Mucosa of rectum (tissue), 2 donors: ENCODE measurements around the gene PNPLA5.

Experiments
- H3K27ac ChIP-seq, 2 donors: one replicate each; pipeline ENCODE4 v1.7.0; 2013; ENCODE audit warnings: inconsistent platforms in 2 of 2, low read depth in 2 of 2, low read length in 2 of 2
- H3K27me3 ChIP-seq, 2 donors: one replicate each; pipeline ENCODE4 v1.7.0; 2013; ENCODE audit warnings: low read length in 2 of 2; ENCODE audit not compliant: control insufficient read depth in 2 of 2, insufficient read depth in 2 of 2
- H3K36me3 ChIP-seq, 2 donors: one replicate each; pipeline ENCODE4 v1.7.0; 2013; ENCODE audit warnings: low read length in 2 of 2; ENCODE audit not compliant: control insufficient read depth in 2 of 2, insufficient read depth in 2 of 2
- H3K4me1 ChIP-seq, 2 donors: one replicate each; pipeline ENCODE4 v1.7.0; 2013; ENCODE audit warnings: low read length in 2 of 2, mild to moderate bottlenecking in 1 of 2; ENCODE audit not compliant: control insufficient read depth in 2 of 2, insufficient read depth in 2 of 2
- H3K4me3 ChIP-seq, 2 donors: one replicate each; pipeline ENCODE4 v1.7.0; 2013; ENCODE audit warnings: low read length in 2 of 2
- H3K9ac ChIP-seq, 2 donors: one replicate each; pipeline ENCODE4 v1.7.0; 2013; ENCODE audit warnings: low read length in 2 of 2, low read depth in 1 of 2, mild to moderate bottlenecking in 1 of 2
- H3K9me3 ChIP-seq, 2 donors: one replicate each; pipeline ENCODE4 v1.7.0; 2013; ENCODE audit warnings: low read length in 2 of 2; ENCODE audit not compliant: control insufficient read depth in 2 of 2
- donor health status: healthy.
- donor health status: Normal muscosa, but diverticular disease.

The PNPLA5 gene

DNA sequence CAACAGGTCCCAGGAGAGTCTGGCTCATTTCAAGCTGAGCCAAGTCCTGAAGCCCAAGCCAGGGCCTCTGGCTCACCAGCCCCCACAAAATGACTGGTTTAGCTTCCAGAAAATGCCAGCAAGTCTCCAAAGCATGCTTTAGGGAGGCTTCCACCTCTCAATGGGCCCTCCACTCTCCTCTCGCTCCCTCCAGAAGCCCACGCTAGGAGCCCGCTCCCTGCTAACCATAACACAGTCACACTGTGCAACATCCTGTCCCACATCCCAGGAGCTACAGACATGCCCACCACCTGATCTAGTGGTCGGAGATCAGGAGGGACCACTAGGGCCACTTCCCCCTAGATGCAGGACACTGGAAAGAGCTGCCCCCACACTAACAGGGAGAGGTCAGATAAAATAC lies 36.4 kb downstream of the PNPLA5 start:
- H3K9ac ChIP-seq, result no peak overlapping the region
- no peaks in the 10 kb centered on the region for H3K4me1 ChIP-seq
- H3K27ac ChIP-seq, result no peak overlapping the region
- H3K36me3 ChIP-seq, result no peaks in the 10 kb centered on the region
- no peaks in the 10 kb centered on the region for H3K27me3 ChIP-seq
- no peaks in the 10 kb centered on the region for H3K9me3 ChIP-seq
- no peak overlapping the region for H3K4me3 ChIP-seq

DNA sequence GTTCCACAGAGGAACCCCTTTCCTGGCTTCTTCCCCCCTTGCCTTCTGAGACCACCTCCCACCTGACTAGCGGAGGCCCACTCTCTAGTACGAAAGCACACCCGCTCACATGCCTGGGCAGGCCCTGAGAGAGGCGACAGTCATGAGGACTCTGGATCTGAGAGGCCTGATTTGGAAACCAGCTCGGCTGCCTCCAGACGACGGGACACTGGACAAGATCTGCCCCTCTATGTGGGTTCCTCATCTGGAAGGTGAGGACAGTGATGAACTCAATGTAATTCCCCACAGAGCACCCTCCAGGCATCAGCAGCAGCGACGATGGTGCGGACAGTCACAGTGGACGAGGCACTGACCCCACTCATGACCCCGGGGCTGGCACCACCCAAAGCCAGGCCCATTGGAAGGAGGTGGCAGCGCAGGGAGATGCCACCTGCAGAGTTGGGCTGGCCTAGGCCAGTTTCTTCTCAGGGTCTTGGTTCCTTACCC lies 37.0 kb downstream of the PNPLA5 start:
- no peaks in the 10 kb centered on the region for H3K9me3 ChIP-seq
- no peak overlapping the region for H3K9ac ChIP-seq
- no peaks in the 10 kb centered on the region for H3K36me3 ChIP-seq
- H3K27ac ChIP-seq, result no peak overlapping the region
- H3K4me3 ChIP-seq, result no peak overlapping the region
- no peaks in the 10 kb centered on the region for H3K27me3 ChIP-seq
- no peaks in the 10 kb centered on the region for H3K4me1 ChIP-seq

DNA sequence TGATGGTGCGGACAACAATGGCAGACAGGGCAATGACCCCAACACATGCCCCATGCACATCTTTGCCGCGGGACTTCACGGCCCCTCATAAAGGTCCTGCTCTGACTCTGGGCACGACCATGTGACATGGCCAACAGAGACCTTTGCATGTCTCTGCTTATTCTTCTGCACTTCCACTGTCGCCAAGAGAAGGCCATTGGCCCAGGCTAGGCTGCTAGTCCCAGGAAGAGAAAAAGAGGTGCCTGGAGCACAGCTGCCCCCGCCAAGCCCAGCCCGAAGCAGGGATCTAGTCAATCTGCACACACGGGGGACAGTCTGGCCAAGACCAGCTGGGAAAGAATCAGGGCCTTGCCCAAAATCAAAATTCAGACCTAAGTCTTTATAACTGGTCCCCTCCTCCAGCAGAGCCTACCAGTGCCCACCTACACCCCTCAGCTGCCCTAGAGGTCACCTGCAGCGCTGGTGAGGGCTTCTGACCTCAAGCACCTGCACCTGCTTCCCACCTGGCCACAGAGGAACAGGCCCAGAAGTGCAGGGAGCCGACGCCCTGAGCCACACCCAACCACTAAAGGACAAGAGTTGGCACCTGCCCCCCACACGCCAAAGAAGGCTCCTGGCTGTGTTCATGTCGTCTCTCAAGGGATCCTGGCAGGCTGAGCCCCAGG lies 37.6 kb downstream of the PNPLA5 start:
- Histone ChIP-seq H3K27me3 (no peaks in the 10 kb centered on the region), H3K9me3 (no peaks in the 10 kb centered on the region), H3K9ac (no peak overlapping the region), H3K4me1 (no peaks in the 10 kb centered on the region), H3K36me3 (no peaks in the 10 kb centered on the region), H3K4me3 (no peak overlapping the region), H3K27ac (no peak overlapping the region)

DNA sequence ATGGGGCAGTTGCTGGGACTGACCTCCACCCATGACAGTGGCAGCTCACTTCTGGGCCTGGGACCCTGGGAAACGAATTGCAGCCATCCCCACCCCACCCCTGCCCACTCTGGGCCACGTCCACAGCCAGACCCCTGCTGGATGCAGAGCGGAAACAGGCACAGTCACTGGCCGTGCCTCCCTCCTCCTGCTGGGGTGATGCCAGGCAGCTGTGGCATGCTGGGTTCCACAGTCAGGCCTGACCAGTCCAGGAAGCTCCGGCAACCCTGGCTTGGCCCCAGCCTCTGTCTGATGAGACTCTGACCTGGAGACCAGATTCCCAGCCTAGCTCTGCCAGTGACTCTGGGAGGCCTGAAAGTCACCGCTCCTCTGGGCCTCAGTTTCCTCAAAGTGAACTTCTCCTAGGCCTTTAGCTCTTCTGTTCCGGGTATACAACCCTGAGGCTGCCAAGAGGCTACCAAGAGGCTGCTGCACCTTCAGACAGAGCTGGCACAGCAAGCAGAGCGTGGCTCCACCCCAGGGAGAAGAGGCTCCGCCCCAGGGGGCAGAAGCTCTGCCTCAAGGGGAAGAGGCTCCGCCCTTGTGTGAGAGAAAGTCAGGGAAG lies 38.4 kb downstream of the PNPLA5 start:
- H3K27me3 ChIP-seq, result no peaks in the 10 kb centered on the region

DNA sequence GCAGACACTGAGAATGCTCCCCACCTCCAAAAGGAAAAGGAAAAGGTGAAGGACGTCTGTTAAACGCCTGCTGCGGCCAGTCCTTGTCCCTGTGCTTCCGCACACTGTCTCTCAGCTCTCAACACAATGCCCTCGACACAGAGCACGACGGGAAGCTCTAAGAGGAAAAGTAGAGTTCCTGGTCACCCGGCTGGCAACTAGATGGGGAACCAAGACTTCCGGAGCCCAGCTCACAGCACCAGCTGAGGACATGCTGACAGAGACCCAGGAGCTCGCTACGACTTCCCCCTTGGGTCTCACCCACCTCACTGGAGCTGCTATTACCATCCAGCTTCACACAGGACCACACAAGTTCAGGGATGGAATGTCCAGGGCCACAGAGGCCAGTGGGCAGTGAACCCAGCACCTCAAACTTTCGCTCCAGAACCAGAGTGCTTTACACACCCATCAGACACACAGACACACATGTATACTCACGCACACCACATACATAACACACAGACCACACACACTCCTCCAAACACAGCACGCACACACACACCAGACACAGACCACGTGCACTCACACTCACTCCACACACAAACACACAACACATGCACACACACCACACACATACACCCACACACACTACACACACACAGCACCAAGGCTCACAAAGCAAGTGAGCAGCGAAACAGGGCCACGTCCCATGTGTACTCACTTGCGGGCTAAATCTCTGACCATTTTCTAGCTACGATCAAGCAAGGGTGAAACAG lies 39.1 kb downstream of the PNPLA5 start:
- no peak overlapping the region for H3K27ac ChIP-seq
- H3K36me3 ChIP-seq, result no peaks in the 10 kb centered on the region
- H3K4me1 ChIP-seq, result no peaks in the 10 kb centered on the region
- H3K27me3 ChIP-seq, result peaks cover 0 to 4% of the 10 kb centered on the region in 2 donors
- no peak overlapping the region for H3K9ac ChIP-seq
- H3K9me3 ChIP-seq, result no peaks in the 10 kb centered on the region
- no peak overlapping the region for H3K4me3 ChIP-seq

More for the DNA sequence above, 38.4 kb downstream of the PNPLA5 start:
- H3K4me3 ChIP-seq, result no peak overlapping the region
- H3K9me3 ChIP-seq, result no peaks in the 10 kb centered on the region
- no peaks in the 10 kb centered on the region for H3K4me1 ChIP-seq
- H3K36me3 ChIP-seq, result no peaks in the 10 kb centered on the region
- H3K9ac ChIP-seq, result no peak overlapping the region
- no peak overlapping the region for H3K27ac ChIP-seq

DNA sequence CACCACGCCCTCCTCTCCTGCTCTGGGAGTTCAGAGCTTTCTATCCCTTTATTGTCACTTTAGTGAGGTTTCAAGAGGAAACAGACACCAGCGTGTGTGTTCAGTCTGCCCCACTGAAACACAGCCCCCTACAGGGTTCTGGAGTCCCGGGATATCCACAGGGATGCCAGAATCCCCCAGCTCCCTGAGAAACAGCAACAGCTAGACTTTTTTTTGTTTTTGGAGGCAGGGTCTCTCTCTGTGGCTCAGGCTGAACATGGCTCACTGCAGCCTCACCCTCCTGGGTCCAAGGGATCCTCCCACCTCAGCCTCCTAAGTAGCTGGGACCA lies 39.9 kb downstream of the PNPLA5 start:
- H3K27ac ChIP-seq, result no peak overlapping the region
- no peak overlapping the region for H3K9ac ChIP-seq
- no peaks in the 10 kb centered on the region for H3K36me3 ChIP-seq
- H3K9me3 ChIP-seq, result no peaks in the 10 kb centered on the region
- no peak overlapping the region for H3K4me3 ChIP-seq
- H3K27me3 ChIP-seq, result peaks cover 0 to 4% of the 10 kb centered on the region in 2 donors
- no peaks in the 10 kb centered on the region for H3K4me1 ChIP-seq

DNA sequence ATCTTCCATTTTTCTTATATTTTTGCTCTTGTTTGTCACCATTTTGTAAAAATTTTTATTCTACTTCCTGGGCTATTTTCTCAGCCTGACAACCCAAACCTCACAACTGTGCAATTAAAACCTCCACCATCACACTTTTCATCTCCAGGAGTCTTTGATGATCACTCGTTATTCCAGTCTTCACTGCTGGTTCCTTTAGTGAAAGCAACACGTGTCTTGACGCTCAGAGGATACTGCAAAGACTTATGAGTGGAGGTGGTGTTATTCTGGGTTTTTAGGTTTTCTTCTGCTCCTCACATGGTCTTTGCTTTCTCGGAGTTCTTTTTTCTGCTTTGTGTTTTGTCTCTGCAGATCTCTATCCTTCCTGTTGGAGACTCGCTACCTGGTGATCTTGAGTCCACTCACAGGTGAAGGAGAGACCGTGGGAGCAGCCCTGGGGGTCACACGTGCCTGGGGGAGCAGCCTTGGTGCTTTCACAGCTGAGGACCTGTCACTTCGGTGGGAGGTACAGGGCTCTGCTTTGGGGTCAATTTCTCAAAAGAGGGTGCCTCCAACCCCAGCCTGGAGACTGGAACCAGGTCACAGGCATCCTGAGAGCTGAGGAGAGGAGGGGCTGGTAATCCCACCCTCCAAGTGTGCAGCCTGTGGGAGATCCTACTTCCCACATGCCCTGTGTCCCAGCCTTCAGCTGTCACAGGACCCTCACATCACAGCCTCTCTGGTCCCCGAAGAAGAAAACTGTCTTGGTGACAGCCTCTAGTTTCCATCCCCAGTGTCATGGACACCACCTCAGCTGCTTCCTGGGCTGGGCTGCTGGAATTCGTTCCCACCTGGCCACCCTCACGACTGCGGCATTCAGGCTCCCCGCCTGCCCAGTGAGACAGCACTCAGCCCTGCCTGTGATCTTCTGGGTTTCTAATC lies 40.5 kb downstream of the PNPLA5 start:
- Histone ChIP-seq H3K9ac (no peak overlapping the region), H3K27me3 (peaks cover 0 to 4% of the 10 kb centered on the region in 2 donors), H3K9me3 (no peaks in the 10 kb centered on the region), H3K36me3 (no peaks in the 10 kb centered on the region), H3K27ac (no peak overlapping the region), H3K4me1 (no peaks in the 10 kb centered on the region), H3K4me3 (no peak overlapping the region)

DNA sequence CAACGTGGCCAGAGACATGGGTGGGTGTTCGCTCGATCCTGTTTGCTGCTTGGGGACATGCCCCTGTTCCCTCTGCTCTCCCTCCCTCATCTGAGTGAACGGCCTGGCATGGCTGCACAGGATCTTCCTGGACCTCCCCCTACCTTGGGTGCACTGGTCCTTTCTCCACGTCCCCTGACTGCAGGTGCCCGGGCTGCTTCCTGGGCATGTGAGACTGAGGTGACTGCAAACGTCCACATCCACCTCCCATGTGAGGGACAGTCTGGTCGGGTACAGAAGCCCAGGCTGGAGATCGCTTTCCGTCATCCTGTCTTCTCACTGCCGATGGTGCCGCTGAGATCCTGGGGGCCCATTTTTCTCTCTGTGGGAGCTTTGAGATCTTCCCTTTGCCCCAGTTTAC lies 41.3 kb downstream of the PNPLA5 start:
- no peaks in the 10 kb centered on the region for H3K4me1 ChIP-seq
- H3K27me3 ChIP-seq, result peaks cover 0 to 4% of the 10 kb centered on the region in 2 donors
- no peaks in the 10 kb centered on the region for H3K36me3 ChIP-seq
- H3K9me3 ChIP-seq, result no peaks in the 10 kb centered on the region
- no peak overlapping the region for H3K9ac ChIP-seq
- H3K4me3 ChIP-seq, result no peak overlapping the region
- H3K27ac ChIP-seq, result no peak overlapping the region

DNA sequence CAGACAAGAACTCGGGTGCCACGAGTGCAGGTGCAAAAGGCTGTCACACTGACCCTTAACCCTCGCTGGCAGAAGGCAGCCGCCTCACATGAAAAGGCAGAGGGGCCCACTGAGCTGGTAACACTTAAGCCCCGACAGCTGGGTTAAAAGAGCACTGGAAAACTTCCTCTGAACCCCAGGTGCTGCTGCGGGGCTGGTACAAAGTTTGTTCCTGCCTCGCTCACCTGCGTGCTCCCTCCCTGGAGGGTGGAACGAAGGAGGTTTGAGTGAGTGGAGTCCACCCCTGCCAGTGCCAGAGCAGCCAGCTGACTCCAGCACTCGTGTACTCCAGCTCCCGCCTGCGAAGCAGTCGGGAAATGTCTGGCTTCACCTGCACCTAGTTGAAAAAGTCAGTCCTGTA lies 42.1 kb downstream of the PNPLA5 start:
- Histone ChIP-seq H3K4me3 (no peak overlapping the region), H3K9me3 (no peaks in the 10 kb centered on the region), H3K4me1 (no peaks in the 10 kb centered on the region), H3K27ac (no peak overlapping the region), H3K9ac (no peak overlapping the region), H3K27me3 (peaks cover 0 to 4% of the 10 kb centered on the region in 2 donors), H3K36me3 (no peaks in the 10 kb centered on the region)
